Panc1 (cell line): ENCODE results near the gene EYA3. TPM values are rescaled to one million over a fixed set of nuclear protein-coding genes. Genes with fewer than 3 reads are reported as not detected.
A peak's percentile ranks its signal among the peaks of the same experiment; 100 is the strongest.

Source experiments
- ATAC-seq: fragments of 200-7000 bp; cut with Tn5 transposase; 2 replicates; pipeline ENCODE4 v1.9.1; 2020; ENCODE audit warnings: mild to moderate bottlenecking, moderate library complexity
- BruUV-seq: library from RNA; stranded (reverse); fragments of 400-500 nt; replicated peaks from 2 replicates; lab custom pipeline; 2021; lab: Mats Ljungman, UMichigan
- CTCF ChIA-PET: fragments of 300-600 bp; sonication (Branson Sonifier 250); formaldehyde crosslinking; loops from one replicate; lab custom pipeline; 2022; ENCODE audit warnings: antibody characterized with exemption; lab: Charles Lee
- POLR2A ChIA-PET: fragments of 300-600 bp; sonication (Branson Sonifier 250); formaldehyde crosslinking; loops from one replicate; lab custom pipeline; 2022; ENCODE audit warnings: antibody characterized with exemption; lab: Charles Lee
- DNase-seq: peaks from one replicate; pipeline ENCODE4 v3.0.0-alpha.2; 2010; ENCODE audit warnings: low read depth, low spot score
- H3K27ac ChIP-seq: 2 replicates; pipeline ENCODE4 v1.5.1; 2011; ENCODE audit warnings: mild to moderate bottlenecking, low read length, inconsistent platforms
- H3K27me3 ChIP-seq: fragments of 200-500 bp; sonication (Bioruptor generic); 2 replicates; pipeline ENCODE4 v1.6.0; 2014; ENCODE audit warnings: low read length, inconsistent platforms; ENCODE audit not compliant: control insufficient read depth, insufficient read depth
- H3K36me3 ChIP-seq: fragments of 200-500 bp; sonication (Bioruptor generic); 2 replicates; pipeline ENCODE4 v1.5.1; 2014; ENCODE audit warnings: inconsistent platforms, mild to moderate bottlenecking, low read length, moderate library complexity; ENCODE audit not compliant: control insufficient read depth, insufficient read depth
- H3K4me1 ChIP-seq: 2 replicates; pipeline ENCODE4 v1.5.1; 2011; ENCODE audit warnings: inconsistent platforms, mild to moderate bottlenecking, low read length, moderate library complexity; ENCODE audit not compliant: control insufficient read depth, insufficient read depth
- H3K4me3 ChIP-seq, 2 experiments: 2 replicates each; pipeline ENCODE4 v1.5.1; 2011 to 2012; ENCODE audit warnings: low read depth in 2 of 2, low read length in 2 of 2, mild to moderate bottlenecking in 2 of 2, inconsistent platforms in 1 of 2, moderate library complexity in 1 of 2
- H3K9me3 ChIP-seq: fragments of 200-500 bp; sonication (Bioruptor generic); 2 replicates; pipeline ENCODE4 v1.5.1; 2014; ENCODE audit warnings: low read depth, mild to moderate bottlenecking, inconsistent platforms, low read length, moderate library complexity; ENCODE audit not compliant: control insufficient read depth, insufficient read depth
- POLR2AphosphoS5 ChIP-seq: IDR thresholded peaks from 2 replicates; pipeline ENCODE4 v1.6.1; 2012; ENCODE audit warnings: mild to moderate bottlenecking, low read depth, low read length, moderate library complexity
- SIN3A ChIP-seq: IDR thresholded peaks from 2 replicates; pipeline ENCODE4 v1.6.1; 2012; ENCODE audit warnings: low read depth, mild to moderate bottlenecking, low read length, moderate library complexity, borderline replicate concordance; ENCODE audit not compliant: insufficient read depth
- TCF7L2 ChIP-seq: IDR thresholded peaks from 2 replicates; pipeline ENCODE4 v1.6.1; 2011; ENCODE audit warnings: mild to moderate bottlenecking, low read depth, low read length, inconsistent platforms
- in situ Hi-C: cut with HindIII; loops from 2 replicates; pipeline ENCODE4 v1.10.0; 2016; ENCODE audit warnings: low sequenced_read_pairs, low pct_unique_long_range_greater_than_20kb
- intact Hi-C: fragments of 100-400 bp; cut with micrococcal nuclease; formaldehyde crosslinking; loops from one replicate; pipeline ENCODE4 v1.10.0; 2022; ENCODE audit not compliant: unreplicated experiment
- total RNA-seq: library from RNA; stranded (reverse); gene quantifications from one replicate; pipeline ENCODE4 v1.2.1, GENCODE V29; 2021; ENCODE audit not compliant: unreplicated experiment
- TF ChIP-seq, protein P1 (sequence below): fragments of 450-650 bp; IDR thresholded peaks from 2 replicates; pipeline ENCODE4 v1.5.1; 2017; ENCODE audit warnings: mild to moderate bottlenecking
- TF ChIP-seq, protein P2 (sequence below), 2 experiments: IDR thresholded peaks; 2 replicates each; pipeline ENCODE4 v1.6.1; 2011 to 2012; ENCODE audit warnings: low read depth in 2 of 2, control low read depth in 1 of 2, low read length in 1 of 2, mild to moderate bottlenecking in 1 of 2, moderate library complexity in 1 of 2; ENCODE audit not compliant: insufficient read depth in 1 of 2

EYA3 gene
- total RNA-seq, 1 experiment from 2014 or later, result 17.5 TPM

DNA sequence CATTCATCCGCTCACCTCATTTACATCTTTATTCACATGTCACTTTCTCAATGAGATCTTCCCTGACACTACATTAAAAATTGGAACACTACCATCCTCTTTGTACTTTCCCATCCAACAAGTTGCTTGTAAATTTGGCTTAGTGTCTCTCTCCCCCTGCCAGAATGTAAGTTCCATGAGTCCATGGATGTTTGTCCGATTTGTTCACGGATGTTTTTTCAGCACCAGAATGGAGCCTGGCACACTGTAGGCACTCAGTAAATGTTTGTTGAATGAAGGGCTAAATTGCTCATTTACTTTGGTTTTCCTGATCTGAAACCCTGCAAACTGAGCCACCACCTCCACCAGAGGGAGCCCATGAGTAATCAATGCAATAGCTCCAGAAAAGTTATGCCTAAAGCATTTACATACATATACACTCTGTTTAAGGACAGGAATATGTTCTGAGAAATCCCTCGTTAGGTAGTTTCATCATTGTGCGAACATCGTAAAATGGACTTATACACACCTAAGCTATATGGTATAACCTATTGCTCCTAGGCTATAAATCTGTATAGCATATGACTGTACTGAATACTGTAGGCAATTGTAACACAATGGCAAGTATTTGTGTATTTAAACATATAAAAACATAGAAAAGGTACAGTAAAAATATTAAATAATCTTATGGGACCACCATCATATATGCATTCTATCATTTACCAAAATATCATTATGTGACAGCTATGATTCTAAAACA lies 2.8 kb upstream of the EYA3 start:
- in situ Hi-C loops, result no loop called here
- Histone ChIP-seq H3K27ac (no peak overlapping the region), H3K36me3 (peaks cover 5% of the 10 kb centered on the region; the same call in 1 of the 2 replicates), H3K27me3 (no peaks in the 10 kb centered on the region), H3K9me3 (no peaks in the 10 kb centered on the region), H3K4me3 (no peak overlapping the region), H3K4me1 (peaks cover 11% of the 10 kb centered on the region)
- BruUV-seq, result no TSS peak
- intact Hi-C loops, result loop anchor here (1.0 kb wide), 1 partner anchor 118 kb away; no protein-coding TSS in a partner anchor
- TF ChIP-seq POLR2AphosphoS5 (no peak), SIN3A (no peak), TCF7L2 (no peak)
- TF ChIP-seq, protein P1, sequence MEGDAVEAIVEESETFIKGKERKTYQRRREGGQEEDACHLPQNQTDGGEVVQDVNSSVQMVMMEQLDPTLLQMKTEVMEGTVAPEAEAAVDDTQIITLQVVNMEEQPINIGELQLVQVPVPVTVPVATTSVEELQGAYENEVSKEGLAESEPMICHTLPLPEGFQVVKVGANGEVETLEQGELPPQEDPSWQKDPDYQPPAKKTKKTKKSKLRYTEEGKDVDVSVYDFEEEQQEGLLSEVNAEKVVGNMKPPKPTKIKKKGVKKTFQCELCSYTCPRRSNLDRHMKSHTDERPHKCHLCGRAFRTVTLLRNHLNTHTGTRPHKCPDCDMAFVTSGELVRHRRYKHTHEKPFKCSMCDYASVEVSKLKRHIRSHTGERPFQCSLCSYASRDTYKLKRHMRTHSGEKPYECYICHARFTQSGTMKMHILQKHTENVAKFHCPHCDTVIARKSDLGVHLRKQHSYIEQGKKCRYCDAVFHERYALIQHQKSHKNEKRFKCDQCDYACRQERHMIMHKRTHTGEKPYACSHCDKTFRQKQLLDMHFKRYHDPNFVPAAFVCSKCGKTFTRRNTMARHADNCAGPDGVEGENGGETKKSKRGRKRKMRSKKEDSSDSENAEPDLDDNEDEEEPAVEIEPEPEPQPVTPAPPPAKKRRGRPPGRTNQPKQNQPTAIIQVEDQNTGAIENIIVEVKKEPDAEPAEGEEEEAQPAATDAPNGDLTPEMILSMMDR, result peak; percentile 89
- TF ChIP-seq, protein P2, sequence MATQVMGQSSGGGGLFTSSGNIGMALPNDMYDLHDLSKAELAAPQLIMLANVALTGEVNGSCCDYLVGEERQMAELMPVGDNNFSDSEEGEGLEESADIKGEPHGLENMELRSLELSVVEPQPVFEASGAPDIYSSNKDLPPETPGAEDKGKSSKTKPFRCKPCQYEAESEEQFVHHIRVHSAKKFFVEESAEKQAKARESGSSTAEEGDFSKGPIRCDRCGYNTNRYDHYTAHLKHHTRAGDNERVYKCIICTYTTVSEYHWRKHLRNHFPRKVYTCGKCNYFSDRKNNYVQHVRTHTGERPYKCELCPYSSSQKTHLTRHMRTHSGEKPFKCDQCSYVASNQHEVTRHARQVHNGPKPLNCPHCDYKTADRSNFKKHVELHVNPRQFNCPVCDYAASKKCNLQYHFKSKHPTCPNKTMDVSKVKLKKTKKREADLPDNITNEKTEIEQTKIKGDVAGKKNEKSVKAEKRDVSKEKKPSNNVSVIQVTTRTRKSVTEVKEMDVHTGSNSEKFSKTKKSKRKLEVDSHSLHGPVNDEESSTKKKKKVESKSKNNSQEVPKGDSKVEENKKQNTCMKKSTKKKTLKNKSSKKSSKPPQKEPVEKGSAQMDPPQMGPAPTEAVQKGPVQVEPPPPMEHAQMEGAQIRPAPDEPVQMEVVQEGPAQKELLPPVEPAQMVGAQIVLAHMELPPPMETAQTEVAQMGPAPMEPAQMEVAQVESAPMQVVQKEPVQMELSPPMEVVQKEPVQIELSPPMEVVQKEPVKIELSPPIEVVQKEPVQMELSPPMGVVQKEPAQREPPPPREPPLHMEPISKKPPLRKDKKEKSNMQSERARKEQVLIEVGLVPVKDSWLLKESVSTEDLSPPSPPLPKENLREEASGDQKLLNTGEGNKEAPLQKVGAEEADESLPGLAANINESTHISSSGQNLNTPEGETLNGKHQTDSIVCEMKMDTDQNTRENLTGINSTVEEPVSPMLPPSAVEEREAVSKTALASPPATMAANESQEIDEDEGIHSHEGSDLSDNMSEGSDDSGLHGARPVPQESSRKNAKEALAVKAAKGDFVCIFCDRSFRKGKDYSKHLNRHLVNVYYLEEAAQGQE (IDR thresholded peaks at IDR 0.05; ENCODE audit: insufficient read depth in 1 of 2, low read depth in 2 of 2, low read length in 1 of 2), result no peak
- peak; percentile 46; the same call in 1 of the 2 replicates for ATAC-seq
- POLR2A ChIA-PET, result no interaction called here
- peak; percentile 74 for DNase-seq
- CTCF ChIA-PET, result interaction anchor here (0.7 to 1.6 kb wide), 4 partner anchors 115 to 277 kb away, joined by 3 to 16 read pairs (median 8); no protein-coding TSS in a partner anchor

DNA sequence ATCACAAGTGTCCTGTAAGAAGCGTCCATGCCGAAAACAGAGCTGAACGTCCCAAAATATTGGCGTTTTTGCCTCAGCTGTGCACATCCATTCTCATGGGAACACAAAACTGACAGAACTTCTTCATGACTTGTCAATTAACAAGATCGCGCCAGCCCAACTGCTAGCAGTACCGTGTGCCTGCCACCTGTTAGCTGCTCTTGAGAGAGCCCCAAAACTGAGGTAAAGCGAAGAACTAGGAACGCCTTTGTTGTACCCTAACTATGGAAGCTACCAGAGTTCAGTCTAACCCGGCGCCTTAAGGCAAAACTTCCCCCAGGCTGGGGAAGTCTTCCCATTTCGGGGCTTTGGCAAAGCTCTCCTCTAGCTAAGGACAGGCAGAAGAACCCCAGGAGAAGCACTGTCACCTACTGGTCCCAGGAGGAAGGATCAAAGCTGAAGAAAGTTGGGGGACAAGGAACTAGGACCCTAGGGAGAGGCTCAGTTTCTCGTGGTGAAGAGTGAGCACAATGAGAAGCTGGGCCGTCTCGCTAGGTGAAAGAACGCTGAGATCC lies 719 bp downstream of the EYA3 start:
- DNase-seq (no peak), ATAC-seq (peak; percentile 1; the same call in 1 of the 2 replicates)
- ChIA-PET CTCF (interaction anchor here (0.6 kb wide), 1 partner anchor 24 kb away, joined by 4 read pairs; no protein-coding TSS in a partner anchor), POLR2A (no interaction called here)
- no peaks in the 10 kb centered on the region for H3K9me3 ChIP-seq
- peaks cover 34% of the 10 kb centered on the region for H3K4me1 ChIP-seq
- TF ChIP-seq, protein P1, result peak; percentile 35
- no peak for TF ChIP-seq SIN3A
- no peak for TF ChIP-seq POLR2AphosphoS5
- TF ChIP-seq TCF7L2, result no peak
- TF ChIP-seq, protein P2 (IDR thresholded peaks at IDR 0.05; ENCODE audit: insufficient read depth in 1 of 2, low read depth in 2 of 2, low read length in 1 of 2), result no peak
- H3K36me3 ChIP-seq, result peaks cover 5% of the 10 kb centered on the region; the same call in 1 of the 2 replicates
- H3K27me3 ChIP-seq, result no peaks in the 10 kb centered on the region
- in situ Hi-C loops (no loop called here), intact Hi-C loops (no loop called here)
- BruUV-seq, result no TSS peak
- H3K4me3 ChIP-seq, result peak overlapping the region; percentile 97 to 99
- H3K27ac ChIP-seq, result peak overlapping the region; percentile 98
